Stimulated activated CD4-positive, alpha-beta T cell treated with anti-CD3 and anti-CD28 coated beads, Interleukin-15, amount 100 ng/mL, for 24 hours (primary cell): ENCODE data around the gene VAV2.
"Not testable (repeated sequence)": the region's sequence is repeated elsewhere in the genome, so short reads cannot be mapped to it uniquely, and the experiment has no call there.

Source experiments
- DNase-seq: peaks from one replicate; pipeline ENCODE4 v3.0.0-alpha.2; 2020

Gene VAV2

DNA sequence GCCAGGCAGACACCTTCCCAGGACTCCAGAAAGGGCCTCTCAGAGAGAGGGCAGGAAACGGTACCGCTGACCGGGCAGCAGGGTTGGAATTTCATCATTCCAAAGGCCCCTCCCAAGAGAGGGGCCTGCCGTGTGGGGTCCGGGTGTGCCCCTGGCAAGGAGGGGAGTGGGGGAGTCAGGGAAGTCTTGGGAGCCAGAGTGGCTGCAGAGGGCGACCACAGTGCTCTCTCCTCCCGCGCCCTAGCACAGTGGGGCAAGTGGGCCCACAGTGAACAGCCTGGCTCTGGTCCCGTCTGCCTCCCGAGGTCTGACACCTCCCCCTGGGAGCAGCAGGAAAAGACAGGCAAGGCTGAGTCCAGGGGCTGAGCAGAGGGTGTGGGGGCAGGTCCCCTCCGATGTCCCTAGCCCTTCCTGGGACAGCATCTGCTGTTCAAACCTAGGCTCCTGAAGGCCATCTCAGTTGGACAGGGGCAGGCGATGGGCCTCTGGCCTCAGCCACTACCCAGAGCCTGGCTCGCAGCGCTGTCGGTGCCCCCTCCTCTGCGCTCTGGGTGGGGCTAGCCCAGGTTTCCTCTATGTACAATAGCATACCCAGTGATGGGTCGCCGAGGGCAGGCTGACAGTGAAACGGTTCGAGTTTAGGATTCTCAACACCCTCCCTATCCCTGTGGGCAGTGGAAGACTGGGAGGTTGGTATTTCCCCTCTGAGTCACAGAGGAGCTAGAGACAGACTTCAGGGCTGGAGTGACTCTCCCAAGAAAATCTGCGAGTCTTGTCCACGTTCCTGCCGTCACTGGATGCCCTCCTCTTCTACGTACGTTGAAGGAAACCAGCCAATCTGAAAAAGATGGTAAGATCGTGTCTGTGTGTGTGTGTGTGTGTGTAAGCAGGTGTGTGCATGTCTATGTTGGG lies 228.6 kb downstream of the VAV2 start:
- no peak for DNase-seq

DNA sequence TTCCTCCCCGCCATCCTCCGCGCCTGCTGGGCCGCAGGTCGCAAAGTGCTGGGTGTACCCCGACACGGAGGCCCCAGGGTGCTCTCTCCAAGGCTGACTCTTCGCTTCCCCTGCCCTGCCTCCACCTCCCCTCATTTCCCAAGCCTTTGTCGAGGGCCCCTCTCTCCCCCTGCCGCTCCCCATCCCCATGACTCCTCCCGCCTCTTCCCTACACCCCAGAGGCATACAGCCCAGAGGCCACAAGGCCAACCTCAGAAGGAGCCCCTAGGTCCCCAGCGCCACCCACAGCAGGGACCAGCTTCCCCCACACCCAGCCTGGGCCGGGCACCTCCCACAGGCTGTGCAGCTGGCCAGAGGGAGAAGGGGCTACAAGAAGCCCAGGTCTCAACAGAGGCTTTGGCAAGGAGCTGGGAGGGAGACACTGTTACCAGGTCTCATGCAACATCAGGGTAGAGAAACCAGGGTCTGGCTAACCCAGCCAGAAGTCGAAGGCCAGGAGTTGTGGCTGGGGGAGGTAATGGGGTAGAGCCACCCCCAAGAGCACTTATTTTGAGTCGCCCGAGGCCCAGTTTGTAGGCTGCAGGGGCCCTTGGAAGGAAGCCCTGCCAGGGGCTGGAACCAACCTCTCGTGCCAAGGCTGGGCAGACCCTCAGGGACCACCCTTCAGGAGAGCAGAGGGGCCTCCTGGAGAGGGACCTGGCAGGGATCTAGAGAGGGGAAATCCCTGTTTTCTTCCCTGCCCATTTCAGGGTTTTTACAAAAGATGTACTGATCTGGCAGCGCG lies 229.4 kb downstream of the VAV2 start:
- DNase-seq, result no peak

GRCh38 chr9:133761641-133762248 lies 230.4 kb downstream of the VAV2 start:
- no peak for DNase-seq

GRCh38 chr9:133760713-133761290 lies 231.3 kb downstream of the VAV2 start:
- no peak for DNase-seq

DNA sequence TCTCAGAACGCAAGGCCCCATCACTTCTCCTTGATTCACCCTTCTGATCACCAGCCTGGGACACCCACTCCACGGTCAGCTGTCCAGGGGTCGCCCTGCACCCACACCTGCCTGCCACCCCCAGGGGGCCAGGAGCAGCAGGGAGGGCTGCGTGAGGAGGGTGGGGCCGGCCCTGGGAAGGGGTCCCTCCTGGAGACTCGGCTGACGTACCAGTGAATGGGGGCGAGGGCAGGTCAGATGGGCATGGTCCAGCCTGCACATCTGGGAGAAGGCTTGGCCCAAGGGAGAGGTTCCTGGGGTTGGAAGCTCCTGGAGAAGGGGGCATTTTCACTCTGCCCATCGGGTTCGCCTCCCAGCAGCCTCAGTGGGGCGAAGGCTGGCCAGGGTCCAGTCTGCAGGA lies 232.2 kb downstream of the VAV2 start:
- no peak for DNase-seq

GRCh38 chr9:133759146-133759900 lies 232.8 kb downstream of the VAV2 start:
- DNase-seq, result no peak

- DNase-seq, result no peak
Observed at GRCh38 chr9:133758228-133758627, 233.9 kb downstream of the VAV2 start.

DNA sequence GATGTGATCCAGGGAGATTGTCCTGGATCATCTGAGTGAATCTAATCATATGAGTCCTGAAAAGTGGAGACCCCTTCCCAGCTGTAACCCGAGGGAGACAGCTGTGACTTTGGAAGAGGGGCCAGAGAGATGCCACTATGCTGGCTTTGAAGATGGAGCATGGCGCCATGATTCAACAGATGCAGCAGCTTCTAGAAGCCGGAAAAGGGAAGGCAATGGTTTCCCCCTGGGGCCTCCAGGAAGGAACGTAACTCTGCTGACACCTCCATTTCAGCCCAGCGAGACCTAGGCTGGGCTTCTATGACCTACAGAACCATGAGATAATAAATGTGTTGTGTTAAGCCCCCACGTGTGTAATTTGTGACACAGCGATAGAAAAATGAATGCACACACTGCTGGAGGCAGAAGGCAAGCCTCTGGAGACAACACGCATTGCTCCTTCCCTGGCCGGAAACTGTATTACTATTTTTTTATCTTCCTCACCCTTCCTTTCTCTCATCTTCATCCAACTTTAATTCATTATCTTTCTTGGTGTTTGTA lies 237.4 kb downstream of the VAV2 start:
- DNase-seq, result no peak

- no peak for DNase-seq
Observed at GRCh38 chr9:133754187-133754586, 237.9 kb downstream of the VAV2 start.

DNA sequence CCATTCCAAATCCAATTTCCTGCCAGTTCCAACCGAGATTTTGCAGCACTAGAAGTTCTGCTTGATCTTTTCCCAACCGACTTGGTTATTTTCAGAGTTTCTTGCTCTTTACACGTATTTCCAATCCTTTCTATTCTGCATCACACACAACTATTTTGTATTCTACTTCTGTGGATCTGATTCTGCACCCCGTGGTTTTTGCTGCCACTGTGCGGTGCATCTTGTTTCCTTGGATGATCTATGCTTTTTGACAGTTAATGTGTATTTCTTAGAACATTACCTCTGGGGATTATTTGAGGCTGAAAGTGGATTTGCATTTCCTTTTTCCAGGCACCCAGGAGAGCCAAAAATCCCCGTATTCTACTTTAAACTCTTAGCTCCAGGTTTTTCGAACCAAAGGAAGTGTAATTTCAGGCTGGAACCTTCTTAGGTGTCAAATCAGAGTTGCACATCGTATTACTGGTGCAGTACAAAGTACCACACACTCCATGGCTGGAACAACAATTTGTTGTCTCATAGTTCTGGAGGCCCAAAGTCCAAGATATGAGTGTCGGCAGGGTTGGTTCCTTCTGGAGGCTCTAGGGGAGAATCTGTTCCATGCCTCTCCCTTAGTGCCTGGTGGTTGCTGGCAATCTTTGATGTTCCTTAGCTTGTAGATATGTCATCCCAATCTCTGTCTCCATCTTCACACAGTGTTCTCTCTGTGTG lies 239.2 kb downstream of the VAV2 start:
- no peak for DNase-seq

- DNase-seq, result no peak
Observed at GRCh38 chr9:133750982-133751649, 241.0 kb downstream of the VAV2 start.

DNA sequence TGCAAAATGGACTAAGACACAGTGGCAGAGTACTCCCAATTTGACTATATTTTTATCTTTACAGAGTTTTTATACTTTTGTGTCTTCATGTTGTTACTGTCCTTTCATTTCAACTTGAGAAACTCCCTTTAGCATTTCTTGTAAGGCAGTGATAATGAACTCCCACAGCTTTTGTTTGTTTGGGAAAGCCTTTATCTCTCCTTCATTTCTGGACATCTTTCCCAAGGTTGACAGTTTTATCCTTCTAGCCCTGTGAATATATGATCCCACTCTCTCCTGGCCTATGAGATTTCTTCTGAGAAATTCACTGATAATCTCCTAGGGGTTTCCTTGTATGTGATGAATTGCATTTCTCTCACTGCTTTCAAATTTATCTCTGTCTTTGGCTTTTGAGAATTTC lies 244.8 kb downstream of the VAV2 start:
- no peak for DNase-seq

GRCh38 chr9:133744528-133744927 lies 247.6 kb downstream of the VAV2 start:
- DNase-seq, result not testable (repeated sequence)

DNA sequence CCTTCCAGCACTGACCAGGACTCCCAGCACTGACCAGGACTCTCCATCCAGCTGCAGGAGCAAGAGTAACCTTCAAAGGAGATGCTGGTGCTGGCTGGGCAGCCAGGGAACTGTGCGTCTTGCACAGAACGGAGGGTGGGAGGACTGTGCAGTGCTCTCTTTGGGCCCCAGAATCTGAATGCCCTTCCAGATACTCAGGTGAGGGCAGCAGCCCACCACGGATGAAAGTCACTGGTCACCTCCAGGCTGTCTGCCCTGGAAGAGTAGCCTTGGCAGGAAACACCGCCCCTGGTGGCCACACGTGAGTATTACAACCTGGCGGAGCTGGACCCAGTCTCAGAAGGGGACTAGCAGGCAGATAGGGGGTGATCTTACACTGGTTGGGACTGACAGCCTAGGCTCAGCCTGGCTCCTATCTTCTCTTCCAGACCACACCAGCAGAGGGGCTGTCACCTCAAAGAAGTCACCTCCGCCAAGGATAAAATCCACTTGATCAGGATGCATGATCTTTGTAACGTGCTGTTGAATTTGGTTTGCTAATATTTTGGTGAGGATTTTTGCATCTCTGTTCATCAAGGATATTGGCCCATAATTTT lies 249.2 kb downstream of the VAV2 start:
- DNase-seq, result peak; percentile 80

DNA sequence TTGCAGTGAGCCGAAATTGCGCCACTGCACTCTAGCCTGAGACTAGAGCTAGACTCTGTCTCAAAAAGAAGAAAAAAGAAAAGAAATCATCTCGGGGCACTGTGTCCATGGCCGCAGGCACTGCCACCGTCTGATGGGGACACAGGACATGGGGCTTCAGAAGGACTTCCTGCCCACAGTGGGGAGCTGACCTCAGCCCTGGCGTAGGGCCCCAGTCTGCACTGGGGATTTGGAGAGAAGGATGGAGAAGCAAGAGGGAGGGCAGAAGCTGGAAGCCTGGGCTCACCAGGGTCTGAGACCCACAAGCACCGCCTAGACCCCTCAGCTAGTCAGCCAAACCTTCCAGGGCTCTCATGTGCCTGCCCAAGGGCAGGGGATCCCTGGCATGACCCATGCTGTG lies 249.9 kb downstream of the VAV2 start:
- DNase-seq, result no peak

- no peak for DNase-seq
Observed at GRCh38 chr9:133741716-133742115, 250.4 kb downstream of the VAV2 start.

- no peak for DNase-seq
Observed at GRCh38 chr9:133740911-133741310, 251.2 kb downstream of the VAV2 start.

- DNase-seq, result no peak
Observed at GRCh38 chr9:133739408-133740280, 252.5 kb downstream of the VAV2 start.

DNA sequence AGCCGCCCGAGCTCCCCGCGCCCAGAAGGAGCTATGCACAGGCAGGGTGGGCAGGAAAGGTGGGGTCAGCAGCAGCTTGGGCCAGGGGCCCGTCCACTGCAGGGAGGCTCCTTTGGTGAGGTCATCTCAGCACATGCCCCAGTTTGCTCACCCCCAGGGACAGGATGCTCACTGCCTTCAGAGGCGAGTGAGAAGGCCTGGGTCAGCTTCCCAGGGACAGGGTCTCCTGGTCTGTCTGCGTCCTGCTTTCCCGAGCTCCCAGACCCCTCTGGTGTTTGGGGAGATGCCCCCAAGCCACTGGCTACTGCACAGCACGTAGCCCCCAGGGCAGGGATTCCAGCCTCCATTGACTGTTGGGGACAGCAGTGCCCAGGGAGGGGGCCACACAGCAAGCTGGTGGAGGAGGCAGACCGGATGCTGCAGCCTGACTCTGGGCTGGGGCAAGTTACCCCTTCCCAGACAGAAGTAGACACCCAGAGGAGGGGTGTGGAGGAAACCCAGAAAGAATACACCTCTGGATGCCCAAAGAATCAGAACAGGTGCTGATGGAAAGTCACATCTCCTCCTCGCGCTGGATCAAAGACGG lies 253.4 kb downstream of the VAV2 start:
- no peak for DNase-seq
